Prostate gland (tissue), 1 donor: Measurements from ENCODE around the gene DACT3.

Source experiments
- POLR2A ChIP-seq: fragments of 450-650 bp; IDR thresholded peaks from one replicate; pipeline ENCODE4 v1.6.1; 2016; ENCODE audit warnings: antibody characterized with exemption, mild to moderate bottlenecking
- POLR2AphosphoS5 ChIP-seq: sonication (generic); formaldehyde crosslinking; IDR thresholded peaks from one replicate; pipeline ENCODE4 v1.6.1; 2017; ENCODE audit warnings: antibody characterized with exemption

DNA sequence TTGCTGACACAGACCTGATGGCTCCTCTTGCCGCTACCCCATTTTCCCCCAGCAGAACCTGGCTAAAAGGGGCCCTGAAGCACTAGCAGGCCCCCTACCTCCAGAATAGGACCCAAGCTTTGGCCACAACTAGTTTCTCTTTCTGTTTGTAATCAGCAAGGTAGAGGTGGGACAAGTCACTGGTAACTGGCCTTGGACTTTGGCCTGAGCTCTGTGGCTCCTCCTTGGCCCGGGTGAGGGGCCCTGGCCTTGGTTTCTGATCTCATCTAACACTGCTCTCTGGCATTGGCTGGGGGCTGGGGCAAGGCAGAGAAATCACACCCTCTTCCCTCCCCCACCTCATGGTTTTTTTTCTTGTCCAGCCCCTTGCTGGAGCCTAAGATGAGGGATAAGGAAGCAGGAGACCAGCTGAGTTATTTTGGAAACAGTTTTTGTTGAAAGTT lies 57.8 kb downstream of the DACT3 start:
- TF ChIP-seq POLR2A, result no peak
- no peak for TF ChIP-seq POLR2AphosphoS5
